Epithelial cell of esophagus (primary cell): ENCODE measurements around the gene JAK2.

Experiments
- DNase-seq: peaks from one replicate; pipeline ENCODE4 v3.0.0; 2010; ENCODE audit warnings: low read depth
- H3K4me3 ChIP-seq: 2 replicates; pipeline ENCODE4 v1.5.1; 2011; ENCODE audit warnings: mild to moderate bottlenecking, low read length, control low read depth
- CTCF ChIP-seq: IDR thresholded peaks from 2 replicates; pipeline ENCODE4 v1.5.1; 2011; ENCODE audit warnings: low read depth, mild to moderate bottlenecking, low read length, control low read depth, inconsistent platforms; ENCODE audit not compliant: insufficient read depth; ENCODE audit errors: missing control alignments

The JAK2 gene

GRCh38 chr9:4986783-4987182 lies 1.7 kb downstream of the JAK2 start:
- H3K4me3 ChIP-seq, result peak overlapping the region; percentile 73
- no peak for DNase-seq
- TF ChIP-seq CTCF, result no peak

GRCh38 chr9:4987961-4988421 lies 2.9 kb downstream of the JAK2 start:
- TF ChIP-seq CTCF, result peak; percentile 76
- H3K4me3 ChIP-seq, result no peak overlapping the region
- peak; percentile 68 for DNase-seq

GRCh38 chr9:4992872-4993271 lies 7.8 kb downstream of the JAK2 start:
- H3K4me3 ChIP-seq, result no peak overlapping the region
- no peak for DNase-seq
- no peak for TF ChIP-seq CTCF

- no peak overlapping the region for H3K4me3 ChIP-seq
- no peak for TF ChIP-seq CTCF
- DNase-seq, result no peak
Observed at GRCh38 chr9:4994166-4994890, 9.3 kb downstream of the JAK2 start.

- TF ChIP-seq CTCF, result no peak
- no peak overlapping the region for H3K4me3 ChIP-seq
- DNase-seq, result no peak
Observed at GRCh38 chr9:4997196-4997595, 12.1 kb downstream of the JAK2 start.

- no peak for TF ChIP-seq CTCF
- no peak for DNase-seq
- no peak overlapping the region for H3K4me3 ChIP-seq
Observed at GRCh38 chr9:4997631-4998030, 12.6 kb downstream of the JAK2 start.

- TF ChIP-seq CTCF, result no peak
- no peak for DNase-seq
- H3K4me3 ChIP-seq, result no peak overlapping the region
Observed at GRCh38 chr9:5002811-5003210, 17.7 kb downstream of the JAK2 start.
